K562 (cell line): Measurements from ENCODE around the gene PODNL1. TPM values are rescaled to one million over a fixed set of nuclear protein-coding genes. Genes with fewer than 3 reads are reported as not detected.

Experiments used
- ERF ChIP-seq: fragments of 450-650 bp; formaldehyde crosslinking; IDR thresholded peaks from 2 replicates; pipeline ENCODE4 v1.4.0; 2020; ENCODE audit warnings: mild to moderate bottlenecking, mixed read lengths
- JUN ChIP-seq, 2 experiments: sonication (generic) in 1 of 2; formaldehyde crosslinking in 1 of 2; IDR thresholded peaks; 2 replicates each; pipeline versions ENCODE4 v1.6.1 to v1.8.0; 2012 to 2022; ENCODE audit warnings: borderline replicate concordance in 2 of 2, mild to moderate bottlenecking in 2 of 2, improper control_type of control experiment in 1 of 2, low read depth in 1 of 2, low read length in 1 of 2, missing genetic modification reagents in 1 of 2
- KAT8 ChIP-seq: fragments of 450-650 bp; IDR thresholded peaks from 2 replicates; pipeline ENCODE4 v1.6.1; 2016; ENCODE audit warnings: low read depth, mild to moderate bottlenecking
- L3MBTL2 ChIP-seq: fragments of 450-650 bp; IDR thresholded peaks from 2 replicates; pipeline ENCODE4 v1.6.1; 2016; ENCODE audit warnings: mild to moderate bottlenecking, moderate library complexity
- MYNN ChIP-seq, 2 experiments: sonication (generic); formaldehyde crosslinking in 1 of 2; IDR thresholded peaks; 2 replicates each; pipeline versions ENCODE4 v1.5.0 to v1.6.1; 2016 to 2020; ENCODE audit warnings: antibody characterized with exemption in 1 of 2, missing genetic modification reagents in 1 of 2
- POLR2H ChIP-seq: IDR thresholded peaks from 2 replicates; pipeline ENCODE4 v1.6.1; 2016; ENCODE audit warnings: missing genetic modification characterization, low read depth, mild to moderate bottlenecking, control low read depth, missing compliant biosample characterization, moderate library complexity
- PTBP1 ChIP-seq: fragments of 200-400 bp; formaldehyde crosslinking; IDR thresholded peaks from 2 replicates; pipeline ENCODE4 v1.6.1; 2017; ENCODE audit warnings: low read depth, low read length
- SAFB2 ChIP-seq: fragments of 200-400 bp; formaldehyde crosslinking; IDR thresholded peaks from 2 replicates; pipeline ENCODE4 v1.6.1; 2018; ENCODE audit warnings: borderline replicate concordance, low read length, low read depth, moderate library complexity; ENCODE audit not compliant: severe bottlenecking
- ZFP30 ChIP-seq: fragments of 250-450 bp; sonication (Bioruptor Pico); IDR thresholded peaks from 2 replicates; pipeline ENCODE4 v1.8.0; 2022; ENCODE audit warnings: moderate library complexity, mild to moderate bottlenecking, inconsistent platforms, borderline replicate concordance
- polyA plus RNA-seq, 8 experiments: library from polyadenylated mRNA; depleted of rRNA in 4 of 8; stranded (reverse) in 5 of 8; unstranded in 3 of 8; fragments of >200 nt; fragmentation: Nextera tagmentation in 2 of 8; fragmentation: Illumina TruSeq in 1 of 8; extraction: Ambion mirVana in 2 of 8; extraction: Trizol in 1 of 8; gene quantifications; 2 replicates each; pipeline versions ENCODE4 v1.2.1 to v1.2.3, GENCODE V29; 2011 to 2014; ENCODE audit warnings: inconsistent platforms in 1 of 8, missing spikeins in 1 of 8
- total RNA-seq, 7 experiments: library from RNA; depleted of rRNA in 6 of 7; stranded (reverse); fragments of >200 nt in 6 of 7; fragmentation: Illumina TruSeq in 2 of 7; extraction: Trizol in 2 of 7; gene quantifications; 2 replicates each; pipeline versions ENCODE4 v1.2.1 to v1.2.3, GENCODE V29; 2011 to 2021; ENCODE audit warnings: low replicate concordance in 1 of 7
- TF ChIP-seq, protein P1 (sequence below): fragments of 450-650 bp; IDR thresholded peaks from 2 replicates; pipeline ENCODE4 v1.6.1; 2017; ENCODE audit warnings: antibody characterized with exemption
- TF ChIP-seq, protein P2 (sequence below): sonication (generic); formaldehyde crosslinking; IDR thresholded peaks from 2 replicates; pipeline ENCODE4 v1.8.0; 2023; ENCODE audit warnings: mild to moderate bottlenecking, missing genetic modification reagents
- TF ChIP-seq, protein P3 (sequence below): sonication (generic); IDR thresholded peaks from 2 replicates; pipeline ENCODE4 v1.6.1; 2016
- TF ChIP-seq, protein P4 (sequence below): sonication (generic); formaldehyde crosslinking; IDR thresholded peaks from 2 replicates; pipeline ENCODE4 v1.8.0; 2022; ENCODE audit warnings: mild to moderate bottlenecking, missing genetic modification reagents

Gene PODNL1
- total and polyA plus RNA-seq, 9 of the 15 experiments (the other 6 are each of a cell fraction or from before 2014, with no cell fraction given) = 0.18 to 0.47 (median 0.23) TPM; not detected in 3

DNA sequence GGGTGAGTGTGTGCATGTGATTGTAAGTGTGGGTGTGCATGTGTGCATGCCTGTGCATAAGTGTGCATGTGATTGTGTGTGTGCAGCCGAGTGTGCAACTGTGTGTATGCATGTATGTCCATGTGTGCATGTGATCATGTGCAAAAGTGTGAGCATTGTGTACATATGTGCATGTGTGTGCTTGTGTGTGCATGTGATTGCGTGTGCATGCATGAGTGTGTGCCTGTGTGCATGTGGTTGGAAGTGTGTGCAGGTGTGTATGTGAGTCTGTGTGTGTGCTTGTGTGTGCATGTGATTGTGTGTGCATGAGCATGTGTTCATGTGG is 3.5 kb downstream of the PODNL1 start (continued):
- TF ChIP-seq, protein P1, sequence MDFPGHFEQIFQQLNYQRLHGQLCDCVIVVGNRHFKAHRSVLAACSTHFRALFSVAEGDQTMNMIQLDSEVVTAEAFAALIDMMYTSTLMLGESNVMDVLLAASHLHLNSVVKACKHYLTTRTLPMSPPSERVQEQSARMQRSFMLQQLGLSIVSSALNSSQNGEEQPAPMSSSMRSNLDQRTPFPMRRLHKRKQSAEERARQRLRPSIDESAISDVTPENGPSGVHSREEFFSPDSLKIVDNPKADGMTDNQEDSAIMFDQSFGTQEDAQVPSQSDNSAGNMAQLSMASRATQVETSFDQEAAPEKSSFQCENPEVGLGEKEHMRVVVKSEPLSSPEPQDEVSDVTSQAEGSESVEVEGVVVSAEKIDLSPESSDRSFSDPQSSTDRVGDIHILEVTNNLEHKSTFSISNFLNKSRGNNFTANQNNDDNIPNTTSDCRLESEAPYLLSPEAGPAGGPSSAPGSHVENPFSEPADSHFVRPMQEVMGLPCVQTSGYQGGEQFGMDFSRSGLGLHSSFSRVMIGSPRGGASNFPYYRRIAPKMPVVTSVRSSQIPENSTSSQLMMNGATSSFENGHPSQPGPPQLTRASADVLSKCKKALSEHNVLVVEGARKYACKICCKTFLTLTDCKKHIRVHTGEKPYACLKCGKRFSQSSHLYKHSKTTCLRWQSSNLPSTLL = no peak
- TF ChIP-seq, protein P2, sequence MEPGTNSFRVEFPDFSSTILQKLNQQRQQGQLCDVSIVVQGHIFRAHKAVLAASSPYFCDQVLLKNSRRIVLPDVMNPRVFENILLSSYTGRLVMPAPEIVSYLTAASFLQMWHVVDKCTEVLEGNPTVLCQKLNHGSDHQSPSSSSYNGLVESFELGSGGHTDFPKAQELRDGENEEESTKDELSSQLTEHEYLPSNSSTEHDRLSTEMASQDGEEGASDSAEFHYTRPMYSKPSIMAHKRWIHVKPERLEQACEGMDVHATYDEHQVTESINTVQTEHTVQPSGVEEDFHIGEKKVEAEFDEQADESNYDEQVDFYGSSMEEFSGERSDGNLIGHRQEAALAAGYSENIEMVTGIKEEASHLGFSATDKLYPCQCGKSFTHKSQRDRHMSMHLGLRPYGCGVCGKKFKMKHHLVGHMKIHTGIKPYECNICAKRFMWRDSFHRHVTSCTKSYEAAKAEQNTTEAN (CRISPR knock-in tag) = peak; percentile 98
- TF ChIP-seq KAT8 (no peak), PTBP1 (no peak), POLR2H (tag) (no peak), JUN (IDR thresholded peaks at IDR 0.05; ENCODE audit: borderline replicate concordance, low read depth, low read length) (no peak), JUN (CRISPR knock-in tag; IDR thresholded peaks at IDR 0.05; ENCODE audit: borderline replicate concordance) (no peak), ZFP30 (CRISPR knock-in tag) (no peak), ERF (CRISPR knock-in tag) (no peak), SAFB2 (no peak), L3MBTL2 (no peak), MYNN (IDR thresholded peaks at IDR 0.05) (peak; percentile 73; the same call in 1 of the 2 replicates), MYNN (CRISPR knock-in tag; IDR thresholded peaks at IDR 0.05) (no peak)
- TF ChIP-seq, protein P3, sequence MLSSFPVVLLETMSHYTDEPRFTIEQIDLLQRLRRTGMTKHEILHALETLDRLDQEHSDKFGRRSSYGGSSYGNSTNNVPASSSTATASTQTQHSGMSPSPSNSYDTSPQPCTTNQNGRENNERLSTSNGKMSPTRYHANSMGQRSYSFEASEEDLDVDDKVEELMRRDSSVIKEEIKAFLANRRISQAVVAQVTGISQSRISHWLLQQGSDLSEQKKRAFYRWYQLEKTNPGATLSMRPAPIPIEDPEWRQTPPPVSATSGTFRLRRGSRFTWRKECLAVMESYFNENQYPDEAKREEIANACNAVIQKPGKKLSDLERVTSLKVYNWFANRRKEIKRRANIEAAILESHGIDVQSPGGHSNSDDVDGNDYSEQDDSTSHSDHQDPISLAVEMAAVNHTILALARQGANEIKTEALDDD = no peak
- TF ChIP-seq, protein P4, sequence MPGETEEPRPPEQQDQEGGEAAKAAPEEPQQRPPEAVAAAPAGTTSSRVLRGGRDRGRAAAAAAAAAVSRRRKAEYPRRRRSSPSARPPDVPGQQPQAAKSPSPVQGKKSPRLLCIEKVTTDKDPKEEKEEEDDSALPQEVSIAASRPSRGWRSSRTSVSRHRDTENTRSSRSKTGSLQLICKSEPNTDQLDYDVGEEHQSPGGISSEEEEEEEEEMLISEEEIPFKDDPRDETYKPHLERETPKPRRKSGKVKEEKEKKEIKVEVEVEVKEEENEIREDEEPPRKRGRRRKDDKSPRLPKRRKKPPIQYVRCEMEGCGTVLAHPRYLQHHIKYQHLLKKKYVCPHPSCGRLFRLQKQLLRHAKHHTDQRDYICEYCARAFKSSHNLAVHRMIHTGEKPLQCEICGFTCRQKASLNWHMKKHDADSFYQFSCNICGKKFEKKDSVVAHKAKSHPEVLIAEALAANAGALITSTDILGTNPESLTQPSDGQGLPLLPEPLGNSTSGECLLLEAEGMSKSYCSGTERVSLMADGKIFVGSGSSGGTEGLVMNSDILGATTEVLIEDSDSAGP (CRISPR knock-in tag) = no peak
